HPDE6-E6E7 (cell line): ENCODE data around the gene PIGR.

Experiments
- DNase-seq: peaks from one replicate; pipeline ENCODE4 v3.0.0; 2011; ENCODE audit warnings: missing footprints; ENCODE audit errors: extremely low spot score

PIGR gene

DNA sequence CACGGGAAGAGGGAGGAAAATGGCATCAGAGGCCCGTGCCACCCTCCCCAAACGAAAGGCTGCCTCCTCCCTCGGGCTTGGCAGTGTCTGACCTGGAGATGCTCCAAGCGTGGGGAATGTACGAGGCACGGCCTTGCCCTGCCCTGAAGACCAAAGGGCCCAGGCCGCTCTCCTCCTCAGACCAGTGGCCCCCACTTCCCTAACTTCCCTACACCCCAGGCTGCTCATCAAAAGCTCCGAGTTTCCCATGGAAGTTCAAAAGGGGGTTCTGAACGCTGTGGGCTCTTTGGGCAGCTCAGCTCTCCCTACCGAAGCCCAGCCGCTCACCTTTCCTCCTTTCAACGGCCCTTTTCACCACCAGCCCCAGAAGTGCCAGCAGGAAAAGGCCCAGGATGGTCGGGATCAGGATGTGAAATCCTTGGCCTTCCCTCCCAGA lies 36.4 kb downstream of the PIGR start:
- DNase-seq = no peak

DNA sequence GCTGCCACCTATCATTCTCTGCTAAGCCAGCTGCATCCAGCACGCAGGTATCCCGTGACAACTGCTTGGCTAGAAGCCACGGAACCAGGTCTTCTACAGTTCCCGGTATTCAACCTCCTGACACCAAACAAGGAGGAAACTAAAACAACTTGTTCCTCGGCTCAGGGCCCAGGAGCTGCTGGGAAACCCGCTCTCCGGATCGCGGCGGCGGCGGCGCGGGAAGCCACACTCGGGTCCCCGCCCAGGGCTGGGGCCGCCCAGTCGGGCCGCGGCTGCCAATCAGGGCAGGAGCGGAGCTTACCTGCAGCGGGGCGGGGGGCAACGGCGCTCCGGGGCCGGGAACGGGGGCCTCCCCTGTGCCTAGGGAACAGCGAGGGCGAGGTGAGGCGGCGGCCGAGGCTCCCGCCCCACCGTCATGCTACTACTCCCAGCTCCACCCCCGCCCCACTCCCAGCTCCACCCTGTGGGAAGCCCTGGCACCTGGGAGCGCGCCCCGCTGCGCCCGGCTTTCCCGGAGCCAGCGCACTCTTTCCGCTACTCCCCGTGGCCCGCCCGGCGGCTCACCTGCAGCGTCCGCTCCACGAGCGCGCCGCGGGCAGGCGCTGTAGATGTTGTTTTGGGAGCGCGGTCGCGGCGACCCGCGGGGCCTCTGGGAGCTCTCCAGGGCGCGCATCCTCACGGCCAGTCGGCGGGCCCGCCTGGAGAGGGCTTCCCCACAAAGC lies 36.9 kb downstream of the PIGR start:
- DNase-seq = peak; percentile 63

DNA sequence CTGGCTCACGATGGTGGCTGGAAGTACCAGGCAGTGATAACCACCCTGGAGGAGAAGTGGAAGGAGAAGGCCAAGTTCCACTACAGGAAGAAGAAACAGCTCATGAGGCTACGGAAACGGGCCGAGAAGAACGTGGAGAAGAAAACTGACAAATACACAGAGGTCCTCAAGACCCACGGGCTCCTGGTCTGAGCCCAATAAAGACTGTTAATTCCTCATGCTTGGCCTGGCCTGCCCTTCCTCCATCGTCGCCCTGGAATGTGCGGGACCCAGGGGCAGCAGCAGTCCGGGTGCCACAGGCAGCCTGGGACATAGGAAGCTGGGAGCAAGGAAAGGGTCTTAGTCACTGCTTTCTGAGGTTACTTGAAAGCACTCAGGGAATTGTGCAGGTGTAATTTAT lies 38.2 kb downstream of the PIGR start:
- DNase-seq = no peak

DNA sequence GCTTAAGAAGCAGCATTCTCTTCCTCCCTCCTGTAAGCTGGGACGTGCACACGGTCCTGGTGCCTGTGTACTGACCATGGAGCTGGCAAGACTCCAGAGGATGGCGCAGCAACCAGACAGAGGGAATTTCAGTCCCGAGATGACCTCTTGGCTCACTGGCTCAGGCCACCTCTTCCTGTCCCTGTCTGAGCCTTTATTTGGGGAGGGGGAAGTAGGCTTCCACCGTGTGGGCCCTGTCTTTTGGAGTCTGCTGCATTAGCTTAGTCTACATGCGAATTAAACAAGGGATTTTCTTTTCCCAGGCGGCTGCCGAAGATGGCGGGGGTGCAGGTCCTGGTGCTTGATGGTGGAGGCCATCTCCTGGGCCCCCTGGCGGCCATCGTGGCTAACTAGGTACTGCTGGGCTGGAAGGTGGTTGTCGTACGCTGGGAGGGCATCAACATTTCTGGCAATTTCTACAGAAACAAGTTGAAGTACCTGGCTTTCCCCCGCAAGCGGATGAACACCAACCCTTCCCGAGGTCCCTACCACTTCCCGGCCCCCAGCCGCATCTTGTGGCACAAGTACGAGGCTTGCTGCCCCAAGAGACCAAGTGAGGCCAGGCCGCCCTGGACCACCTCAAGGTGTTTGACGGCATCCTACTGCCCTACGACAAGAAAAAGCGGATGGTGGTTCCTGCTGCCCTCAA lies 38.8 kb downstream of the PIGR start:
- DNase-seq = no peak

DNA sequence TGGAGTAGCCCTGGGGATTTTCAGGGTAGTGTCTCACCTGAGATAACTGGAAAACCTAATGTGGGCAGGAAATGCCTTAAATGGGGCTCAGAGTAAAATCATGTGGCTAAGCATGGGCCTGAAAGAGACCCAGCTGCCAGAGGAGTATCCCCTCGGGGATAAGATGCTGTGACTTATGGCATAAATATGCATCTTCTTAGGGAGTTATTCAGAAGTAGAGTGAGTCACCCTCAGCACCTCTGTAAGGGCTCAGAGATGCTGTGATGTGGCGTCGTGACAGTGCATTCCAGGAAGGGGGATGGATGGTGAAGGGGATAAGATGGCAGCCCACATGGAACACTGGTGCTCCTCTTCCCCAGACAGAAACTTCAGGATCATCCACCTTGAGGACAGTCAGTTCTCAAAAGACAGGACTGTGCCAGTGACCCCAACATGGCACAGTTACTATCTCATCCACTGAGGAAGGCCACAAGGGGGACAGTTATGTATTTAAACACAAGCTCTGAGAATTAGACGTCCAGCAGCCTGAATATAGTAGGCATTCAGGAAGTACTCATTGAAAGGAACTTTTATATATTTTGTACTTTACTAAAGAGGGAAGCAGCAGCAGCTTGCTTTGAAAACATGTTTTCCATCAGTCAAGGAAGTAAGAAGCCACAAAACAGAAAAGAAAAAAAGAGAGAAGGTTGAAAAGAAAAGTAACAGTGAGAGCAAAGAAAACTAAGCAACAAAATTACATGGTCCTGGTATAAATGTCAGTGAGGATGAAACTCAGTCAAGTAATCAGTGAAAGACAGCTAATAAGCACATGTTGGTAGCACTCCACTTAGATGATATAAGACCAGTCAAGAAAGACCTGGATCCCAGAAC lies 40.7 kb downstream of the PIGR start:
- peak; percentile 84 for DNase-seq

DNA sequence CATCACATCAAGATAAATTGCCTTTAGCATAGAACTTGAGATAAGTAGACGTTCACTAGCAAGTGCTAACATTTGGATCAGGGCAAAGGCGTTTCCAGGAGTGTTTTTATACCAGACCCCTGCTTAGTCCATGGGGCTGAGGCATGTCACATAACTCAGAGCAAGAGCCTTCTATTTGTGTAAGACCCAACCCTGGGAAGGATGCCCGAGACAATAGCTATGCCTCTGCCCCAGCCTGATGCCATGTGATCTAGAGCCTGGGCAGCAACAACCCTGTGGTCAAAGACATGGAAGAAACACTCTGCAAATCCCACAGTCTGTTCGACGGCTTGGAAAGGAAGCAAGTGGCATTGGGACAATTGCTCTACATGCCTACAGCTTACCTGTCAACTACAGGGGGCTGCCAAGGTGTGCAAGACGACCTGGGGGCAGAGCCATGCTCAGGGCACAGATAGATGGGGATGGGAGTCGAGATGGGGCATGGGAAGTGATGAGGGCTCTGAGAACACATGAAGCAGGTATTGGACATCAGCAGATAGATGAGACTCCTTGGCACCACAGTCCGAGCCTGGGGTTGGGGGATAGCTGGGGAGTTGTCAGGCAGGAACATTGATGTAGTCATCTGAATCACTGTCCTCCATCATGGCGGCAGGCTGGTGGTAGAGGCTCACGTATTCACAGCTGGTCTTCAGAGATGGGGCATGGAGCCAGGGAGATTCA lies 41.7 kb downstream of the PIGR start:
- DNase-seq = no peak

DNA sequence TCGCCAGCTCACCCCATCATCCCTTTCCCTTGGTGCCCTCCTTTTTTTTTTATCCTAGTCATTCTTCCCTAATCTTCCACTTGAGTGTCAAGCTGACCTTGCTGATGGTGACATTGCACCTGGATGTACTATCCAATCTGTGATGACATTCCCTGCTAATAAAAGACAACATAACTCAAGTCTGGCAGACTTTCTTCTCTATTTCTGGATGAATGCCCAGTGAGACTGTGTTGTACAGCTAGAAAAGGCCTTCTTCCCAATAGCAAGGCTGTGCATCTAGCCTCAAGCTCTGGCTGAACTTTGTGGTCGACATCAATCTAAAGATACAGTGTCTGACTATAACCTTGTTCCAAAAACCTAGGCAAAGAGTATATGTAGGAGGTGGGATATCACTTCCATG lies 42.6 kb downstream of the PIGR start:
- DNase-seq = no peak

DNA sequence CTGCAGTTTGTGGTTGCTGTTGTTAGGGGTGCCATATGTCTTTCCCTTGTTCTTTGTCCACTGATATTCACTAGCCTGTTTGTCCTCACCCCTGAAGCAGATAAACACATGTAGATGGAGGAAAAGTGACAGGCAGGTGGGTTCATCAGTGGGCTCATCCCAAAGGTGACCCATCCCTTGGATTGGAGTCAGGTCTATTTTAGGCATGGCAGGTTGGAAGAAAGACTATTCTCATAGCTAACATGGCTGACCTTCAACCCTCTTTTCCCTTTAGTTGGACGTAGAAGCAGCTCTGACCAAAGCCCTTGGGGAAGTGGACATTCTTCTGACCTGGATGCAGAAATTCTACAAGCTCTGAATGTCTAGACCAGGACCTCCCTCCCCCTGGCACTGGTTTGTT lies 43.6 kb downstream of the PIGR start:
- no peak for DNase-seq

DNA sequence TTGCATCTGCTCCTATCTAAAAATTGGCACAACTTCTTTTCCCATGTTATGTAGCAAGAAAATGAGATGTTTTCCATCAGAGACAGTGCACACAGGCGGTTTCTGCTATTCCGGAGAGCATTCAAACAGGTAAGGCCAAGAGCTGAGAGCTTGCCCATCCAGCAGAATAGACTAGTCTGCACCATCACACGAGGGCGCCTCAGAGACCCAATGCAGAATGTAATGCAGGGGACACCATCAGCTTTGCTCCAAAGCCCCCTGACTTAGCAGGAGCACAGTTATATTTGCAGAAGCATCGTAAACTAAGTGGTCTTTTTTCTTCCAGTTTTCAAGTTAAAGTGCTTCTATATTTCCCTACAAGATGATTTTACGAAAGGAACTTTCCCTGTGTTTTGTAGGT lies 44.3 kb downstream of the PIGR start:
- DNase-seq = no peak

DNA sequence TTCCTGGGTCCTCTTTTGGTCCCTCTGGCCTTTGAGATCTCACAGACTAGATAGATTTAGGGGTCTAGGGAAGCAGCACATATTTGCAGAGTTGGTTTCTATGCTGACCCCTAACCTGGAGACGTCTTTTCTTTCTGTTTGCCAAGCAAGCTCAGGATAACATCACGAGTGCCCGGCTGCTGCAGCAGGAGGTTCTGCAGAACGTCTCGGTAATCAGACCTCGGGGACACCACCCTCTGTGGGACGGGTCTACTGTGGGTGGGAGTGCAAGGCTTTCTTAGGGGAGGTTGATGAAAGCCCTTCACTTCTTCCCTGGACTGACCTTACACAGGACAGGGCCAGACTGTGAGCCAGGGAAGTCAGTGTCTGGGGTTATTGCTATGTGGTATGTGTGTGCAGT lies 46.1 kb downstream of the PIGR start:
- DNase-seq = no peak

DNA sequence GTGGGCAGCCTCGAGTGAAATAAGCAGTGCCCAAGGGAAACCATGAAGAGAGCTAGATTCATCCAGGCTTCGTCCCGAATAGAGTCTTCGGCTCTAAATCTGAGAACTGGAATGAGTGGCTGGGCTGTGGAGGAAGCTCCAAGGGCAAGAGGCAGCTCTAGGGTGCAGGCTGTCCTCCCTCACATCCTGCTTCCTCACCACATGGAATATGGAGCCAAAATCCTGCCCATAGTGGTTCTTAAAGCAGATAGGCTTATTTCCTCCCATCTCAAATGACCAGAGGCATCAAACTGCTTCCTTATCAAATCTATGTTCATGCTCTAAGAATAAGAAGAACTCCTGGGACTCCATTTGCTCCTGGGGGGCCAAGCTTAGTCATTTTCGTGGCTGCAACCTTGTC lies 46.5 kb downstream of the PIGR start:
- no peak for DNase-seq

DNA sequence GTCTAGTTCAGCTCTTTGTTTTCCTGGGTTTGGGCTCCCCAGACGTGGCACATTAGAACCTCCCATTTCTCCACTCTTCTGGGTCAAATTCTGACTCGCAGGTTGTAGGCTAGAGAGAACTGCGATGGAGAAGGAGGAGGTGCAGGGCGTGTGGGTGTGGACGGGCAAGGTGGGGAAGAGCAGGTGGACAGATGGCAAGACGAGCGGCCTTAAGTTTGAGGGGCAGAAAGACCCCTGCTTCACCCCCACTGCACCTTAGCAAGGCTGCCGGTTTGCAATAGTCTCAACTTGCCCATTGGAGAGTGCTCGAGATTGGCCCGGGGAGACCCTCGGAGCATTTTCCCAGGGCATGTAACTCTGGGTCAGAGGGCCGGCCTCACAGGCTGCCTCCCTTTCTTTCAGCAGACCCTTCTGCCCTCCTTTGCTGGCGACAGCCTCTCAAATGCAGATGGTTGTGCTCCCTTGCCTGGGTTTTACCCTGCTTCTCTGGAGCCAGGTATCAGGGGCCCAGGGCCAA lies 47.3 kb downstream of the PIGR start:
- no peak for DNase-seq

DNA sequence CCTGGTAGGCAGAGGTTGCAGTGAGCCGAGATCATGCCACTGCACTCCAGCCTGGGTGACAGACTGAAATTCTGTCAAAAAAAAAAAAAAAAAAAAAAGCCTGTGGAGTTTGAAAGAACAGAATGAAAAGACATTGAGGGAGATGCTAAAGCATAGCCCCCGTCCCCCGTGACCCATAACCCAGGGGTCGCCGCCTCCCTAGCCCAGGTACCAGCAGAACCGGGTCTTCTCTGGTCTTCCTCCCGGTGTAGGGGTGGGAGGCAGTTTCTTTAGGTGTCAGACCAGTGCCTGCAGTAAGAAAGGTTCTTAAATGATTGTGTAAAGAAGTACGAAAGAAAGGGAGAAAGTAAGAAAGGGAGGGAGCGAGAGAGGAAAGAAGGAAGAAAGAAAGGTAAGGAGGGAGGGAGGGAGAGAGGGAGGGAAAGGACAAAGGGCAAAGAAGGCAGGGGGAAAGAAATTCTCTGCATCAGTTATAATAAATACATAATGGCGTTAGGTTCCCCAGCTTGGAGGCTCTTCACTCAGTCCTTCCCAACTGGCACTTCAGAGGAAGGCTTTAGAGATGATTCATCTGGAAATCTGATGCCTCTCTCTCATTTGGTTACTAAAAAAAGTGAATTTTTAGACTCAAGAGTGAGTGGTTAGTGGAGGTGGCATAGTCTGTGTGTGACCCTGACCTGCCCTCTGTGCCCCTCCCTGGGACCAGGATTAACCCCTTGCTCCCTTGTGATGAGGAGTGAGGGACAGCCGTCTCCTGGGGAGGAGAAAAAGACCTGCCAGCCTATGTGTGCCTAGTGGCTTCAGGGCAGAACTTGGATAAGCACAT lies 48.0 kb downstream of the PIGR start:
- DNase-seq = no peak

DNA sequence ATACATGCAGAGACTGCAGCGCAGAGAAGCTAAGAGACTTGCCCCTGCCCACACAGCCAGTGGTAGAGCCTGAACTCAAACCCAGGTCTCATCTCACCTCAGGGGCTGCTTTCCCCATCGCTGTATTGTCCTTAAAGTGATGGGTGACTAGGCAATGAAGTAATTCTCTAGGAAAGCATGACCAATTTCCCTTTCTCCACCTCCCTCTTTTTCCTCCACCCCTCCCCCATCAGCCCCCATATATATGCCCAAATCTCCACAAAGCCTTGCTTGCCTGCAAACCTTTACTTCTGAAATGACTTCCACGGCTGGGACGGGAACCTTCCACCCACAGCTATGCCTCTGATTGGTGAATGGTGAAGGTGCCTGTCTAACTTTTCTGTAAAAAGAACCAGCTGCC lies 49.1 kb downstream of the PIGR start, which contains the start of gene IL24:
Gene IL24, plus strand, starts transcription at position 269 of the 400 bp plus-strand sequence. CDS start 390 bp downstream, outside the sequence.
- no peak for DNase-seq

DNA sequence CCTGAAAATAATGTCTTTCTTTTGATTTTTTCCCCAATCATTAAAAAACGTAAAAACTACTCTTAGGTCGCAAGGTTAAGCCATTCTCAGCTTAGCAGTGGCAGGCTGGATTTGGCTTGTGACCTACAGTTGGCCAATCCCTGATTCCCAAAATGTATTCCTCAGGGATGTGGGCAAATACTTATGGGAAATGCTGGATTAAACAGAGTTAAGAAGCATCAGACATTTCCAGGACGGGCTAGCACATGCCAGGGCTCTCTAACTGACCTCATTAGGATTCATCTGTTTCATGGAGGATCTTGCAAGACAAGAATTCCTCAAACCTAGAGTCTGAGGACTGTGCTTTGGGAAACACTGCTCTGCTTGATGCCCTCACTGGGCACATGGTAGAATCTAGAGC lies 50.0 kb downstream of the PIGR start:
- no peak for DNase-seq

DNA sequence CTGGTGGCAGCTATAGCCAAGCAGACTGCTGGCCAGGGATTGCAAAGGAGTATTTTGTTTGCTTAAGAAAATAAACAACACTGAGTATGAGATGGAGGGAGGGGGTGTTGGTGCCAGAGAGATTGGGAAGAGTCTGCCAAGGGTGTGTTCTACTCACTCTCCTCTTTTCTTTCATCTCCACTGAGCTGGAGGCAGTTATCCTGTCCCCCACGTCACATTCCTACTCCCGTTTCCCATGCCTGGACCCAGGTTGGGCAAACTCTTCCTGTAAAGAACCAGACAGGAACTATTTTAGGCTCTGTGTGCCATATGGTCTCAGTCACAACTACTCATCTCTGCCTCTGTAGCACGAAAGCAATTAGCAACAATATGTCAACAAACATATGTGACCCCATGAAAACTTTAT lies 50.4 kb downstream of the PIGR start:
- no peak for DNase-seq

DNA sequence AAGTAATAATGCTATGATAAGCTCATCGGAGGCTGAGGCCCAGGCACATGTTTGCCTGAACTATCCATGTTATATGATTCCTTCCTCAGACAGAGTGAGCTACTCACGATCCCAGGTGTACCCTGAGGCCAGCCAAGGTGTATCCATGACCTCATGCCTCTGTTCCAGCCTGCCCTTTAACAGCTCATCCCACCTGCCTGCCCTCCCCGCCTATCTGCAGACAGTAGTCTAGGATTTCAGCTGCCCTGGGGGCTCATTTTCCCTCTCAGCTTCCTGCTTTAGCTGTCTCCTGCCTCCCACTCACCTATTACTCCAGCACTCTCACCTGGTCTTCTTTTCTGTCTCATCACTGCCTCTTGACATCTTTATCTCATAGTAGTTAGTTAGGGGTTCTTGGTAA lies 50.9 kb downstream of the PIGR start:
- DNase-seq = peak; percentile 88

DNA sequence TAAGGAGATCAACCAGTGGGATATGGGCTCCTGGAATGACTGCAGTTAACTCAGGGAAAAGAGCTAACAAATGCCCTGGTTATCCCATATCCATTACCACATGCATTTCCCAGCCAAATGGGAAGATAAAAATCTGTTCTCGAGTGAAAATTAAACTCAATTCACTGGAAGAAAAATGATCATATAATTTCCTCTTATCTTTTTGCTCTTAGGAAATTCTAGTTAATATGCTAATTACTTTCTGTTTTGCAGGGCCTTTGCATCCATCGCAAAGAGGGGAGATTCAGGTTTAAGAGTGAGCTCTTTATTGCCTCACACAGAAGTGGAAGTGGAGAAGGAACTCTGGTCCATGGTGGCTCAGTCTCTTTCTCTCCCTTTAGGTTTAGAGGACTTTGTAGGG lies 52.9 kb downstream of the PIGR start:
- no peak for DNase-seq

DNA sequence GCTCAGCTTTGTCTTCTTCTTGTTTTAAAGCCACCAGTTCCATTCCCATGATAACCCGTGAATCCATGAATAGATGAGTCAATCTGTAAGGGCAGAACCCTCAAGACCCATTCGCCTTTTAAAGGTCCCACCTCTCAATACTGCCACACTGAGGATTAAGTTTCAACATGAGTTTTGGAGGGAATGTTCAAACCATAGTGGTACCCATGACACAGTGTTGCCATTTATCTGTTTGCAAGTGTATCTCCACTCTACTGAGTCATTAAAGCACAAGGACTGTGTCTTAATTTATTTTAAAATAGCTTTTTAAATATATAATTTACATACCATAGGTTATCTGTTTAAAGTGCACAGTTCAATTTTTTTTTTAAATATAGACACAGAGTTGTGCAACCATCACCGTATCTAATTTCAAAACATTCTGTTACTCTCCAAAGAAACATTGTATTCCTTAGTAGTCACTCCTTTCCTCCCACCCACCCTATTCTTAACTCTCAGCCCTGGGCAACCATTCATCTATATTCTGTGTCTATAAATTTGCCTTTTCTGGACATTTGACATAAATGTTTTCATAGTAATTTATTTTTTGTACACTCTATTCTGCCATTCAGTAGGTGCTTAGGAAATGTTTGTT lies 53.8 kb downstream of the PIGR start:
- no peak for DNase-seq

DNA sequence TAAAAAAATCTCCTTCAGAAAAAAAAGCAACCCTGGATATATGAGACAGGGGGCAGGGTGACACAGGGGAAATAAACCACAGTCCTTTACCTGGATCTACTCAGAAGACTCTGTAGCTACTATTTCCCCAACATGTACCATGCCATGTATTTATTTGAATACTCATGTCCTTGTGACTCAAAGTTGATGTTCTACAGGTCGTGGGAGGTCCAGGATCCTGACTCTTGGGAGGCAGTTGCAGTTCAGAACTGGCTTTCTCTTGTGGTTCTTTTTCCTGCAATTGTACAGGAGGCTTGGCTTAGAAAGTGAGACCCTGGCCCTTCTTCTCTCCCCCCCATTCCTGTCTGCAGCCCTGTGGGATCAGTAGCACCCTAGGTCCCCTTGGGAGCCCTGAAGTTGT lies 54.9 kb downstream of the PIGR start:
- no peak for DNase-seq
